Spleen (tissue), 7 donors: ENCODE data around the gene CSK.

Experiments
- CTCF ChIP-seq, 11 experiments: fragments of 200-600 bp in 7 of 11; fragments of 450-650 bp in 4 of 11; sonication (generic) in 4 of 11; IDR thresholded peaks in 8 of 11; conservative IDR thresholded peaks in 3 of 11; 1 replicate in 7 of 11; 2 replicates in 4 of 11; pipeline versions ENCODE4 v1.4.0 to v1.8.0; 2016 to 2021; ENCODE audit warnings: antibody characterized with exemption in 11 of 11, inconsistent platforms in 4 of 11, mild to moderate bottlenecking in 1 of 11
- POLR2A ChIP-seq, 3 donors: fragments of 450-650 bp; IDR thresholded peaks; one replicate each; pipeline ENCODE4 v1.5.1; 2017; ENCODE audit warnings: antibody characterized with exemption in 3 of 3, mild to moderate bottlenecking in 1 of 3
- donor health status: DM: no; HTN: no; CAD: no; lungs with moderate emphysema.
- donor health status: DM: no; HTN: no; CAD: no.
- donor health status: DM: no; HTN: no; CAD: no.

- TF ChIP-seq CTCF (IDR thresholded peaks at IDR 0.05 in 8 of 11, conservative IDR thresholded peaks at IDR 0.05 in 3 of 11) = no peak
- no peak for TF ChIP-seq POLR2A (IDR thresholded peaks at IDR 0.05)
Measured at GRCh38 chr15:74791007-74791406, 9.1 kb downstream of the CSK start.
